HFF-Myc (cell line): ENCODE data around the gene MYBPC2.

Experiments used
- DNase-seq: peaks from one replicate; pipeline ENCODE4 v3.0.0-alpha.2; 2011; ENCODE audit warnings: low read depth; ENCODE audit errors: extremely low read depth
- H3K4me3 ChIP-seq: replicated peaks from 2 replicates; pipeline ENCODE4 v1.5.1; 2011; ENCODE audit warnings: low read depth, mild to moderate bottlenecking, control low read depth, low read length
- CTCF ChIP-seq: IDR thresholded peaks from 2 replicates; pipeline ENCODE4 v1.5.1; 2012; ENCODE audit warnings: mild to moderate bottlenecking, low read depth, low read length, control low read depth; ENCODE audit errors: missing control alignments

MYBPC2 gene

GRCh38 chr19:50422397-50423278 lies 10.1 kb upstream of the MYBPC2 start:
- no peak for TF ChIP-seq CTCF
- no peak overlapping the region for H3K4me3 ChIP-seq
- no peak for DNase-seq

GRCh38 chr19:50423279-50424113 lies 9.2 kb upstream of the MYBPC2 start:
- DNase-seq, result no peak
- TF ChIP-seq CTCF, result no peak
- H3K4me3 ChIP-seq, result no peak overlapping the region

- H3K4me3 ChIP-seq, result no peak overlapping the region
- TF ChIP-seq CTCF, result no peak
- no peak for DNase-seq
Measured at GRCh38 chr19:50425581-50425980, 7.1 kb upstream of the MYBPC2 start.

GRCh38 chr19:50427318-50427925 lies 5.3 kb upstream of the MYBPC2 start:
- DNase-seq, result no peak
- H3K4me3 ChIP-seq, result peak overlapping the region; percentile 9; the same call in 1 of the 2 replicates
- TF ChIP-seq CTCF, result no peak

GRCh38 chr19:50427997-50428425 lies 4.7 kb upstream of the MYBPC2 start:
- TF ChIP-seq CTCF, result no peak

GRCh38 chr19:50428772-50429463 lies 3.8 kb upstream of the MYBPC2 start:
- TF ChIP-seq CTCF, result no peak
- DNase-seq, result no peak
- no peak overlapping the region for H3K4me3 ChIP-seq

More at GRCh38 chr19:50427997-50428425, 4.7 kb upstream of the MYBPC2 start:
- DNase-seq, result peak; percentile 19
- peak overlapping the region; percentile 9; the same call in 1 of the 2 replicates for H3K4me3 ChIP-seq
